Frontal cortex (tissue), 4 donors: Measurements from ENCODE around the gene UVRAG. TPM values are rescaled to one million over a fixed set of nuclear protein-coding genes. Genes with fewer than 3 reads are reported as not detected.
"Not testable (repeated sequence)": the region's sequence is repeated elsewhere in the genome, so short reads cannot be mapped to it uniquely, and the experiment has no call there.

Experiments
- DNase-seq, 2 donors: peaks; one replicate each; pipeline ENCODE4 v3.0.0; 2012; ENCODE audit warnings: low spot score in 2 of 2
- FAIRE-seq: peaks from 2 replicates; lab custom pipeline; 2012; peaks lifted over from hg19 to GRCh38; lab: Jason Lieb, UNC
- total RNA-seq: library from RNA; depleted of rRNA; stranded (reverse); fragments of >200 nt; gene quantifications from one replicate; pipeline ENCODE4 v1.2.3, GENCODE V29; 2014
- donor health status: control.
- donor health status: control.
- donor health status: control.

The UVRAG gene
- total RNA-seq, 1 donor from 2014 or later = 35.9 TPM

GRCh38 chr11:76077575-76078150 is 262.7 kb downstream of the UVRAG start:
- DNase-seq (no peak), FAIRE-seq (no peak)

- not testable (repeated sequence) for DNase-seq, FAIRE-seq
Observed at GRCh38 chr11:76081084-76081483, 266.1 kb downstream of the UVRAG start.

- FAIRE-seq (no peak), DNase-seq (no peak)
Observed at GRCh38 chr11:76083563-76084451, 268.8 kb downstream of the UVRAG start.

- no peak for DNase-seq
Observed at GRCh38 chr11:76085270-76085669, 270.3 kb downstream of the UVRAG start.

GRCh38 chr11:76086743-76087635 is 272.0 kb downstream of the UVRAG start:
- no peak for DNase-seq
- FAIRE-seq = no peak

More at GRCh38 chr11:76085270-76085669, 270.3 kb downstream of the UVRAG start:
- no peak for FAIRE-seq

- DNase-seq (no peak), FAIRE-seq (no peak)
Observed at GRCh38 chr11:76087749-76088148, 272.7 kb downstream of the UVRAG start.

GRCh38 chr11:76088511-76088910 is 273.5 kb downstream of the UVRAG start:
- FAIRE-seq (no peak), DNase-seq (no peak)

GRCh38 chr11:76090174-76090573 is 275.2 kb downstream of the UVRAG start:
- DNase-seq = no peak
- no peak for FAIRE-seq

GRCh38 chr11:76090821-76091220 is 275.8 kb downstream of the UVRAG start:
- DNase-seq (no peak), FAIRE-seq (no peak)

- no peak for DNase-seq
- FAIRE-seq = no peak
Observed at GRCh38 chr11:76094740-76095139, 279.7 kb downstream of the UVRAG start.

GRCh38 chr11:76095891-76096290 is 280.9 kb downstream of the UVRAG start:
- FAIRE-seq = no peak
- DNase-seq = no peak

GRCh38 chr11:76096552-76096951 is 281.5 kb downstream of the UVRAG start:
- FAIRE-seq = no peak
- no peak for DNase-seq

GRCh38 chr11:76102802-76103201 is 287.8 kb downstream of the UVRAG start:
- no peak for DNase-seq
- no peak for FAIRE-seq

GRCh38 chr11:76103460-76103859 is 288.4 kb downstream of the UVRAG start:
- no peak for FAIRE-seq
- no peak for DNase-seq

- no peak for FAIRE-seq
Observed at GRCh38 chr11:76104285-76104684, 289.3 kb downstream of the UVRAG start.

GRCh38 chr11:76105637-76106036 is 290.6 kb downstream of the UVRAG start:
- no peak for DNase-seq
- FAIRE-seq = no peak

More at GRCh38 chr11:76104285-76104684, 289.3 kb downstream of the UVRAG start:
- no peak for DNase-seq

GRCh38 chr11:76107971-76108370 is 293.0 kb downstream of the UVRAG start:
- FAIRE-seq = no peak

GRCh38 chr11:76114238-76114637 is 299.2 kb downstream of the UVRAG start:
- FAIRE-seq (no peak), DNase-seq (no peak)

More at GRCh38 chr11:76107971-76108370, 293.0 kb downstream of the UVRAG start:
- no peak for DNase-seq

- no peak for FAIRE-seq
- DNase-seq = no peak
Observed at GRCh38 chr11:76115555-76115954, 300.5 kb downstream of the UVRAG start.

- FAIRE-seq = no peak
- DNase-seq = no peak
Observed at GRCh38 chr11:76119032-76119431, 304.0 kb downstream of the UVRAG start.
